Heart right ventricle (tissue), 16 donors: ENCODE data around the gene SURF6. TPM values are rescaled to one million over a fixed set of nuclear protein-coding genes. Genes with fewer than 3 reads are reported as not detected.

Source experiments
- ATAC-seq, 8 donors: fragments of 200-7000 bp; cut with Tn5 transposase; one replicate each; pipeline ENCODE4 v1.9.1; 2020; ENCODE audit warnings: mild to moderate bottlenecking in 8 of 8, moderate library complexity in 8 of 8, moderate number of reproducible peaks in 1 of 8
- DNase-seq, 2 donors: peaks; one replicate each; pipeline ENCODE4 v3.0.0-alpha.2; 2020
- H3K27ac ChIP-seq, 10 donors: fragments of 200-600 bp; sonication (generic) in 2 of 10; one replicate each; pipeline versions ENCODE4 v1.5.0 to v1.8.0; 2020 to 2022; ENCODE audit warnings: mild to moderate bottlenecking in 3 of 10
- H3K27me3 ChIP-seq, 7 donors: fragments of 200-600 bp; one replicate each; pipeline ENCODE4 v1.8.0; 2021 to 2022; ENCODE audit warnings: mild to moderate bottlenecking in 2 of 7
- H3K36me3 ChIP-seq, 9 donors: fragments of 200-600 bp; sonication (generic) in 1 of 9; one replicate each; pipeline versions ENCODE4 v1.5.0 to v1.8.0; 2020 to 2022; ENCODE audit warnings: mild to moderate bottlenecking in 2 of 9
- H3K4me1 ChIP-seq, 9 donors: fragments of 200-600 bp; sonication (generic) in 1 of 9; one replicate each; pipeline versions ENCODE4 v1.5.0 to v1.8.0; 2020 to 2022; ENCODE audit warnings: mild to moderate bottlenecking in 4 of 9
- H3K4me3 ChIP-seq, 10 donors: fragments of 200-600 bp; sonication (generic) in 2 of 10; one replicate each; pipeline versions ENCODE4 v1.5.0 to v1.8.0; 2020 to 2022; ENCODE audit warnings: mild to moderate bottlenecking in 7 of 10, moderate library complexity in 2 of 10
- H3K9me3 ChIP-seq, 11 donors: fragments of 200-600 bp in 10 of 11; sonication (generic) in 2 of 11; one replicate each; pipeline versions ENCODE4 v1.5.0 to v1.8.0; 2013 to 2022; ENCODE audit warnings: mild to moderate bottlenecking in 2 of 11, control low read depth in 1 of 11, moderate library complexity in 1 of 11
- CTCF ChIP-seq, 9 donors: fragments of 200-600 bp; sonication (generic) in 2 of 9; IDR thresholded peaks; one replicate each; pipeline versions ENCODE4 v1.5.0 to v1.8.0; 2021 to 2022; ENCODE audit warnings: antibody characterized with exemption in 9 of 9, mild to moderate bottlenecking in 5 of 9, moderate library complexity in 1 of 9
- WGBS, 2 donors: extraction: QIAGEN DNeasy Blood & Tissue Kit; methylation state at CpG; one replicate each; pipeline ENCODE4 v1.1.7; 2013; ENCODE audit warnings: inconsistent platforms in 1 of 2; 5-methylcytosine and 5-hydroxymethylcytosine counted together
- intact Hi-C, 10 donors: fragments of 100-400 bp; cut with DNase I; formaldehyde crosslinking; loops; one replicate each; pipeline versions ENCODE4 v1.11.1 to v1.14.2; 2022
- polyA plus RNA-seq, 2 donors: library from polyadenylated mRNA; stranded (reverse); fragments of 200-250 nt; gene quantifications; one replicate each; pipeline ENCODE4 v1.2.3, GENCODE V29; 2013
- total RNA-seq, 10 donors: library from RNA; stranded (reverse); fragmentation: NEBNext Ultra II Directional in 3 of 10; extraction: Animal tissue kit (Norgen Biotek cat#: 25700) in 3 of 10; gene quantifications; one replicate each; pipeline versions ENCODE4 v1.2.1 to v1.2.4, GENCODE V29; 2021 to 2023
- donor health status: Arrhythmogenic right ventricular cardiomyopathy.
- donor health status: ischemic (EF 13 %, LVEDD 7.1; RV severe dilation, severe dysfunction).
- donor health status: healthy with polysubstance abuse.
- donor health status: DM: no; HTN: yes; CAD: no.
- donor health status: DM: no; HTN: no; CAD: no.
- donor health status: ischemic (EF 25% LVEDD 6.9; RV normal size, moderate dysfunction).
- donor health status: ischemic (EF 25% LVEDD 5.7; RV mildly dilated, moderate dysfunction).
- donor health status: healthy.
- donor health status: DM: yes; HTN: yes; CAD: no.
- donor health status: Ischemic cardiomyopathy.
- donor health status: ischemic (EF 35%, LVEDD 5.7; RV mildly dilated, moderate dysfunction).
- donor health status: nonischemic (EF 11% LVEDD 7.7; RV severe dilation, severe dysfunction).
- donor health status: DM: yes; HTN: yes; CAD: no.
- donor health status: PGD.
- donor health status: ischemic (EF 29% LVEDD 5.4; RV normal size, mild dysfunction).
- donor health status: nonischemic (EF 23%, LVEDD 6.1; RV moderate dilation, normal function).

SURF6 gene
- total and polyA plus RNA-seq, 12 donors: 9.1 to 14.8 (median 11.8) TPM

GRCh38 chr9:133367221-133367620 lies 31.2 kb upstream of the SURF6 start:
- no peak for DNase-seq
- H3K4me3 ChIP-seq: no peak overlapping the region
- no peaks in the 10 kb centered on the region for H3K9me3 ChIP-seq
- H3K27ac ChIP-seq: peak overlapping the region in 1 of 10 donors; percentile 23
- no peak for ATAC-seq
- WGBS, 2 donors: 92 to 95% methylated on average over 22 of the region's 22 CpGs
- H3K27me3 ChIP-seq: no peaks in the 10 kb centered on the region
- intact Hi-C loops: no loop called here
- TF ChIP-seq CTCF (IDR thresholded peaks at IDR 0.05): no peak
- H3K36me3 ChIP-seq: peaks cover 0 to 90% (median 50%) of the 10 kb centered on the region in 9 donors
- peaks cover 19 to 55% (median 51%) of the 10 kb centered on the region in 9 donors for H3K4me1 ChIP-seq

GRCh38 chr9:133366435-133366834 lies 30.4 kb upstream of the SURF6 start:
- Histone ChIP-seq H3K4me1 (peaks cover 15 to 48% (median 43%) of the 10 kb centered on the region in 9 donors), H3K27me3 (no peaks in the 10 kb centered on the region), H3K9me3 (no peaks in the 10 kb centered on the region), H3K27ac (no peak overlapping the region), H3K4me3 (no peak overlapping the region), H3K36me3 (peaks cover 0 to 93% (median 57%) of the 10 kb centered on the region in 9 donors)
- DNase-seq (no peak), ATAC-seq (no peak)
- intact Hi-C loops: no loop called here
- WGBS, 2 donors: 91 to 95% methylated on average over 11 of the region's 11 CpGs
- no peak for TF ChIP-seq CTCF (IDR thresholded peaks at IDR 0.05)

GRCh38 chr9:133362359-133363044 lies 26.5 kb upstream of the SURF6 start:
- intact Hi-C loops: no loop called here
- DNase-seq (no peak), ATAC-seq (no peak)
- Histone ChIP-seq H3K4me1 (peaks cover 2 to 31% (median 11%) of the 10 kb centered on the region in 9 donors), H3K9me3 (no peaks in the 10 kb centered on the region), H3K36me3 (peaks cover 0 to 89% (median 59%) of the 10 kb centered on the region in 9 donors), H3K4me3 (no peak overlapping the region), H3K27ac (no peak overlapping the region), H3K27me3 (no peaks in the 10 kb centered on the region)
- 91 to 93% methylated on average over 15 of the region's 15 CpGs for WGBS, 2 donors
- no peak for TF ChIP-seq CTCF (IDR thresholded peaks at IDR 0.05)

GRCh38 chr9:133361507-133362092 lies 25.6 kb upstream of the SURF6 start:
- no peak for TF ChIP-seq CTCF (IDR thresholded peaks at IDR 0.05)
- Histone ChIP-seq H3K4me1 (peaks cover 7 to 31% (median 16%) of the 10 kb centered on the region in 9 donors), H3K27me3 (no peaks in the 10 kb centered on the region), H3K36me3 (peaks cover 0 to 80% (median 51%) of the 10 kb centered on the region in 9 donors), H3K4me3 (no peak overlapping the region), H3K27ac (no peak overlapping the region), H3K9me3 (no peaks in the 10 kb centered on the region)
- DNase-seq (no peak), ATAC-seq (no peak)
- WGBS, 2 donors: 80 to 83% methylated on average over 13 of the region's 13 CpGs
- intact Hi-C loops: no loop called here
